HCT116 (cell line): ENCODE results near the gene RALGPS1.

Experiments
- CEBPB ChIP-seq: IDR thresholded peaks from 2 replicates; pipeline ENCODE4 v1.6.1; 2012; ENCODE audit warnings: low read depth
- CTCF ChIP-seq, 3 experiments: fragments of 200-600 bp in 1 of 3; sonication (generic) in 1 of 3; IDR thresholded peaks in 2 of 3; conservative IDR thresholded peaks in 1 of 3; 2 replicates each; pipeline ENCODE4 v1.5.1; 2012 to 2017; ENCODE audit warnings: low read depth in 2 of 3, low read length in 2 of 3, antibody characterized with exemption in 1 of 3, borderline replicate concordance in 1 of 3, control low read depth in 1 of 3, mild to moderate bottlenecking in 1 of 3, mixed read lengths in 1 of 3, mixed run types in 1 of 3, moderate library complexity in 1 of 3; ENCODE audit not compliant: insufficient read depth in 1 of 3
- EGR1 ChIP-seq: IDR thresholded peaks from 2 replicates; pipeline ENCODE4 v1.6.1; 2012; ENCODE audit warnings: low read depth
- EZH2 ChIP-seq: fragments of 200-600 bp; sonication (generic); IDR thresholded peaks from 2 replicates; pipeline ENCODE4 v1.6.1; 2017; ENCODE audit warnings: antibody characterized with exemption, mixed run types
- EZH2phosphoT487 ChIP-seq: fragments of 200-600 bp; IDR thresholded peaks from 2 replicates; pipeline ENCODE4 v1.6.1; 2018; ENCODE audit warnings: antibody characterized with exemption, borderline replicate concordance
- JUND ChIP-seq: IDR thresholded peaks from 2 replicates; pipeline ENCODE4 v1.6.1; 2012
- POLR2A ChIP-seq: IDR thresholded peaks from 2 replicates; pipeline ENCODE4 v1.7.0; 2011; ENCODE audit warnings: borderline replicate concordance; ENCODE audit not compliant: insufficient read depth, insufficient read length; ENCODE audit errors: extremely low read depth
- POLR2AphosphoS5 ChIP-seq: IDR thresholded peaks from 2 replicates; pipeline ENCODE4 v1.6.1; 2011; ENCODE audit warnings: mild to moderate bottlenecking, low read depth, low read length, moderate library complexity
- SRF ChIP-seq: IDR thresholded peaks from 2 replicates; pipeline ENCODE4 v1.6.1; 2012; ENCODE audit warnings: low read depth
- YY1 ChIP-seq: IDR thresholded peaks from 2 replicates; pipeline ENCODE4 v1.6.1; 2011; ENCODE audit warnings: low read length, low read depth, moderate library complexity, mild to moderate bottlenecking; ENCODE audit not compliant: insufficient replicate concordance; ENCODE audit errors: extremely low read depth
- TF ChIP-seq, protein P1 (sequence below): IDR thresholded peaks from 2 replicates; pipeline ENCODE4 v1.6.1; 2012

DNA sequence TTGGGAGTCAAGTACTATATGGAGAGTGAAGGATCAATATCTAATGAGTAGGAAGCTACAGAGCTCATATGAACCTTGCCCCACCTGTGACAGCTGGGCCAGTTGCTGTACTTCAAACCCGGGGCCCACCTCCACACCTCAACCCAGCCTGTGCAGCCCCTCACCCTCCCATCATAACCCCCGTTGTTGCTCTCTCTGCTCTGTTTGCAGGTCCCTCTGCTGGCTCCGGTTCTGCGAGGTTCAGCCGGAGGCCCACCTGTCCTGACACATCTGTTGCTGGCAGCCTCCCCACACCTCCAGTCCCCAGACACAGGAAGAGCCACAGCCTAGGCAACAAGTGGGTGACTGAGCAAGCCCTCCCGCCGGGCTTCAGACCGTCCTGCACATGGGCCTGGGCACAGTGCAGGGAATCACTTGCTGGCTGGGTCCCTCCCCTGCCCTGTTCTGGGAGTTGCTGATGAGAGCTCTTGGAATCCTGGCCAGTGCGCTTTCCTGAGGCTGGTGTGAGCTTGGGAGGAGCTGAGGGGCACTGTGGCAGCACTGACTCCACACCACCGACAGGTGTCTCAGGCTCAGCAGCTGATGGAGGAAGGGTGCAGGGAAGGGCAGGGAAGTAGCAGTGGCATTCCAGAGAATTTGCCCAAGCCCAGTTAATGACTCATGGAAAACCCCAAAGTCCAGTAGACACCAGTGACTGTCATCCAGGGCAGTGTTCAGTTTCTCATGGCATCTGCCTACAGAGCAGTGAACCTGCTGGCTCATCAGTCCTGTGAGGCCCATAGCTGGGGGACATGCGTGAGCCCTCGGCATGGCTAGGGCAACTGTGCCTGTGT lies 280.5 kb downstream of the RALGPS1 start:
- TF ChIP-seq POLR2A (no peak), CTCF (IDR thresholded peaks at IDR 0.05 in 2 of 3, conservative IDR thresholded peaks at IDR 0.05 in 1 of 3; ENCODE audit: borderline replicate concordance in 1 of 3, insufficient read depth in 1 of 3, low read depth in 2 of 3, low read length in 2 of 3) (peak in 2 of 3 experiments; percentile 55 to 69; a peak in 5 of 6 replicates), EZH2phosphoT487 (no peak), EZH2 (no peak), CEBPB (no peak), SRF (no peak), JUND (no peak), YY1 (no peak), POLR2AphosphoS5 (no peak), EGR1 (no peak)
- TF ChIP-seq, protein P1, sequence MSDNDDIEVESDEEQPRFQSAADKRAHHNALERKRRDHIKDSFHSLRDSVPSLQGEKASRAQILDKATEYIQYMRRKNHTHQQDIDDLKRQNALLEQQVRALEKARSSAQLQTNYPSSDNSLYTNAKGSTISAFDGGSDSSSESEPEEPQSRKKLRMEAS: no peak
